ENCODE measurements around the gene PADI4.

The PADI4 gene, protein sequence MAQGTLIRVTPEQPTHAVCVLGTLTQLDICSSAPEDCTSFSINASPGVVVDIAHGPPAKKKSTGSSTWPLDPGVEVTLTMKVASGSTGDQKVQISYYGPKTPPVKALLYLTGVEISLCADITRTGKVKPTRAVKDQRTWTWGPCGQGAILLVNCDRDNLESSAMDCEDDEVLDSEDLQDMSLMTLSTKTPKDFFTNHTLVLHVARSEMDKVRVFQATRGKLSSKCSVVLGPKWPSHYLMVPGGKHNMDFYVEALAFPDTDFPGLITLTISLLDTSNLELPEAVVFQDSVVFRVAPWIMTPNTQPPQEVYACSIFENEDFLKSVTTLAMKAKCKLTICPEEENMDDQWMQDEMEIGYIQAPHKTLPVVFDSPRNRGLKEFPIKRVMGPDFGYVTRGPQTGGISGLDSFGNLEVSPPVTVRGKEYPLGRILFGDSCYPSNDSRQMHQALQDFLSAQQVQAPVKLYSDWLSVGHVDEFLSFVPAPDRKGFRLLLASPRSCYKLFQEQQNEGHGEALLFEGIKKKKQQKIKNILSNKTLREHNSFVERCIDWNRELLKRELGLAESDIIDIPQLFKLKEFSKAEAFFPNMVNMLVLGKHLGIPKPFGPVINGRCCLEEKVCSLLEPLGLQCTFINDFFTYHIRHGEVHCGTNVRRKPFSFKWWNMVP

DNA sequence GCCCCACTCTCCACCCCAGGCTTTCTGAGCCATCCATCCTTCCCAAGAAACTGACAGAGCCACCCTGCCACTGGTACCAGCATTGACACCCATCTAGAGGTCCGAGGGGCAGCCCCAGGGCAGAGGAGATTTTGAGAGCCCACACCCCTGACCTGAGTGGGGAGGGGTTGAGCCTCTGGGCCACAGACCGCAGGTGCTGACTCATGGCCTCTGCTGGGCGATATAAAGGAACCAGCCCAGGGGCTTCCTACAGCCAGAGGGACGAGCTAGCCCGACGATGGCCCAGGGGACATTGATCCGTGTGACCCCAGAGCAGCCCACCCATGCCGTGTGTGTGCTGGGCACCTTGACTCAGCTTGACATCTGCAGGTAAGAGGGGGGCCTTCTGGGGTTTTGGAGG is at the start of gene PADI4:
TSS of gene PADI4 (plus strand) at position 252 of the 400 bp plus-strand sequence. CDS start at position 278, 26 bp downstream.
- in situ Hi-C loops (cut with MboI; ENCODE audit: low sequenced_read_pairs), result no loop called here

DNA sequence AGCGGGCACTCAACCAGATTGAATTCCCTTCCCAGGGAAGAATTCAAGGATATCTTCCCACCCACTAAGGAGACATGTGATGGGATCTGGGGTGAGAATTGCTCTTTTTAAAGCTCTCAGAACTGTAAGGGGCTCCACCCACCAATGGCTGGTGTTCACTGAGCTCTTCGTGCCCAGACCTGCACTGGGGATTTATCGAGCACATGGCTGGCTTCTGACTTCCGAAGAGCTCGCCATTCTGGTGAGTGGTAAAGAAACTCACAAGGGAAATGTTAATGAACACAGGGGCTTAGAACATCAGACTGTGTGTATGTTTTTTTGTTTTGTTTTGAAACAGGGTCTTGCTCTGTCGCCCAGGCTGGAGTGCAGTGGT is 49.3 kb upstream of the PADI4 start:
- in situ Hi-C loops (cut with MboI; ENCODE audit: low sequenced_read_pairs), result no loop called here

DNA sequence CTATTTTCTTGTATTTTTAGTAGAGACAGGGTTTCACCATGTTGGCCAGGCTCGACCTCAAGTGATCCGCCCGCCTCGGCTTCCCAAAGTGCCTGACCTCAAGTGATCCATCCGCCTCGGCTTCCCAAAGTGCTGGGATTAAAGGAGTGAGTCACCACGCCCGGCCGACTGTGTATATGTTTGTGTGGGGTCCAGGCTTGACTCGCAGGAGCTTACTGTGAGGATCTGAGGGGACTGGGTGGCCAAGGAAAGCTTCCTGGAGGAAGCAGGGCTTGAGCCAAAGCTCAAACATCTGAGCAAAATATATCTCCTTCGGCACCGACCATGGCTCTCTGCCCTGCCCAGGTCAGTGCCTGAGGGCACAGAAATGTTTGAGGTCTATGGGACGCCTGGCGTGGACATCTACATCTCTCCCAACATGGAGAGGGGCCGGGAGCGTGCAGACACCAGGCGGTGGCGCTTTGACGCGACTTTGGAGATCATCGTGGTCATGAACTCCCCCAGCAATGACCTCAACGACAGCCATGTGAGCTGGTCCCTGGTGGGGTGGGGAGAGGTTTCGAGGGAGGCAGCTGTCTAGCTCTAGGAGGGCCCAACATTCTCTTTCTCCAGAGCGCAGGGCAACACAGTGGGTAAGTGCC is 48.6 kb upstream of the PADI4 start:
- in situ Hi-C loops (cut with MboI; ENCODE audit: low sequenced_read_pairs), result no loop called here

DNA sequence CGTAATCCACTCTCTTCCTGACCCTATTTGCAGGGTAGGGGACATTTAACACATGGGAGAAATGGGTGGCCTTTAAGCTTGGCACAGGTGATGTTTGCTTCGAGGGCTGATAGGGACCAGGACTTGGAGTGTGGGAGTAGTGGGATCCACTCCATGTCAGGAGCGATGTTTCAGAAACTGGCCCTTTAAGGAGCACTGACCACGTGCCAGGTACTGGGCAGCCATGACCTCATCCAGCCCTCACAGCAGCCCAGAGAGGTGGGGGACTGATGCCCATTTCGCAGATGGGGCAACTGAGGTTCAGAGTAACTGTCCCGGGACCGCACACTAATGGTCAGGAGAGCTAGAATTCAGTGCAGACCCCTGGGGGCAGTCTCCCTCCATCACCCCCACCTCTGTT is 47.7 kb upstream of the PADI4 start:
- in situ Hi-C loops (cut with MboI; ENCODE audit: low sequenced_read_pairs), result no loop called here

DNA sequence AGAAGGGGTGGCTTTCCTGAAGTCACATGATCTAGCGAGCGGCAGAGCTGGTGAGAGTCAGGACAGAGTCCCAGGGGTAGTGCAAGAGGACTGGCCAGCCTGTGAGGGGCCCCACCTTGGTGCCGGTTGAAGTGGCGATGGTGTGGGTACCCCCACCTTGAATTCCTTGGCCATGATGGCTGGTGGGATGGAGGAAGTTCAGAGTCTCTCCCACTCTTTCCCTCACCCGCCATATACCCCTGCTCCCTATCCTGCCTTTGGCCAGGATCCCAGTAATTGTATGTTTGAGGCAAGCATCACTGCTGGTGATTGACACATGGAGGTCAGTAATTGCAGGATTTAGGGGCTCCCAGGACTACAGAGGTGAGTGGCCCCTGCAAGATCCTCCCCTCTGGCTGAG is 47.3 kb upstream of the PADI4 start:
- in situ Hi-C loops (cut with MboI; ENCODE audit: low sequenced_read_pairs), result no loop called here

DNA sequence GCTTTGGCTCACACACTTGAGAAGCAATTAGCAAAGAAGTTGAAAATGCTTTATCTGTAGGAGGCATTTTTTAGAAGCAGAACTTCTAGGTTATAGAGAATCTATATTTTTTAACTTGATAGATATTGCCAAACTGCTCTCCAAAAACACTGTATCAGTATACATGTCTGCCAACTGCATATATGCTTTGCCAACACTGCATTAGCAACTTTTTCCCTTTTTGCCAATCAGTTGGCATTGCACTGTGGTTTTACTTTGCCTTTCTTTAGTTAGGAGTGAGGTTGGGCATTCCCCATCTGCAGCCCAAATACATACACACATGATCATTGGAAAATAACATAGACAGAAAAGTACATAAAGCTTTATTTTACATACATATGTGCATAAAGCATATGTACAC is 44.1 kb upstream of the PADI4 start:
- in situ Hi-C loops (cut with MboI; ENCODE audit: low sequenced_read_pairs), result no loop called here

DNA sequence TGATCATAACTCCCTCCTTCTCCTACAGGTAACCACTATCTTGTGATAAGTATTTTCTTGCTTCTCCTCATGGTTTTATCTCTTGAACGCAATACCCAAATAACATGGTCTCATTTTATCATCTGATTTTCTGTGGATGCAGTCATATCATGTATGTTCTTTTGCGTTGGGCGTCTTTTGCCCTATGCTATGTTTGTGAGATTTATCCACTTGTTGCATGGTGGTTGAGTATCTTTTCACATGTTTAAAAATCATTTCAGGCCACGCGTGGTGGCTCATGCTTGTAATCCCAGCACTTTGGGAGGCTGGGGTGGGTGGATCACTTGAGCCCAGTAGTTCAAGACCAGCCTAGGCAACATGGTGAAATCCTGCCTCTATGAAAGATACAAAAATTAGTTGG is 43.5 kb upstream of the PADI4 start:
- in situ Hi-C loops (cut with MboI; ENCODE audit: low sequenced_read_pairs), result no loop called here

DNA sequence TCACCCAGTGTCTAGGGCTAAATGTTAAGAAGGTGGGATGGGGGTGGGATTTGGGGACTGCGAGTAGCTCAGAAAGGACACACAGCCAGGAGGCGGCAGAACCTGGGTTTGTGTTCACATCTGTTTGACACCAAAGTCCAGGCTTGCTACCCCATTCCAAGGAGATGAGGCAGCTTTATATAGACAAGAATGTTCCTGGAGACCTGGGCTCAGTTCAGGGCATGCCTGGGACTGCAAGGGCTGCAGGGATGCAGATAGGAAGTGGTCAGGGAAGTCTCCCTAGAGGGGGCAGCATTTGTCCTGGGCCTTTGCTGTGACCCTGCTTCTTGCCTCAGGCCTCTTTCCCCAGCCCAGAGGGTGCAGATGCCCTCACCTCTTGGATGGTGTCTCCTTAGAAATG is 42.8 kb upstream of the PADI4 start:
- in situ Hi-C loops (cut with MboI; ENCODE audit: low sequenced_read_pairs), result no loop called here

DNA sequence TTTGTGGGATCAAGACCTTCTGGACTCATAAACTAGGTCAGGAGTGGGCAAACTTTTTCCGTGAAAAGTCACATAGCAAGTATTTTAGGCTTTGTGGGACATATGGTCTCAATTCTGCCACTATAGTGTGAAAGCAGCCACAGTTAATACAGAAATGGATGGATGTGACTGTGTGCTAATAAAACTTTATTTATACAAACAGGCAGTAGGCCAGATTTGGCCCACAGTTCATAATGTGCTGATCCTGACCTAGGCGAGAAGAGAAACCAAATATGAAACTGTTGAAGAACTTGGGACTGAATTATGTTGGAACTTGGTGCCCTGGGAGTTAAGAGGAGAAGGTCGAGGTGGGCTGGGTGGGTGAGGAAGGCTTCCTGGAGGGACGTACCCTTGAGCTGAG is 42.0 kb upstream of the PADI4 start:
- in situ Hi-C loops (cut with MboI; ENCODE audit: low sequenced_read_pairs), result no loop called here

DNA sequence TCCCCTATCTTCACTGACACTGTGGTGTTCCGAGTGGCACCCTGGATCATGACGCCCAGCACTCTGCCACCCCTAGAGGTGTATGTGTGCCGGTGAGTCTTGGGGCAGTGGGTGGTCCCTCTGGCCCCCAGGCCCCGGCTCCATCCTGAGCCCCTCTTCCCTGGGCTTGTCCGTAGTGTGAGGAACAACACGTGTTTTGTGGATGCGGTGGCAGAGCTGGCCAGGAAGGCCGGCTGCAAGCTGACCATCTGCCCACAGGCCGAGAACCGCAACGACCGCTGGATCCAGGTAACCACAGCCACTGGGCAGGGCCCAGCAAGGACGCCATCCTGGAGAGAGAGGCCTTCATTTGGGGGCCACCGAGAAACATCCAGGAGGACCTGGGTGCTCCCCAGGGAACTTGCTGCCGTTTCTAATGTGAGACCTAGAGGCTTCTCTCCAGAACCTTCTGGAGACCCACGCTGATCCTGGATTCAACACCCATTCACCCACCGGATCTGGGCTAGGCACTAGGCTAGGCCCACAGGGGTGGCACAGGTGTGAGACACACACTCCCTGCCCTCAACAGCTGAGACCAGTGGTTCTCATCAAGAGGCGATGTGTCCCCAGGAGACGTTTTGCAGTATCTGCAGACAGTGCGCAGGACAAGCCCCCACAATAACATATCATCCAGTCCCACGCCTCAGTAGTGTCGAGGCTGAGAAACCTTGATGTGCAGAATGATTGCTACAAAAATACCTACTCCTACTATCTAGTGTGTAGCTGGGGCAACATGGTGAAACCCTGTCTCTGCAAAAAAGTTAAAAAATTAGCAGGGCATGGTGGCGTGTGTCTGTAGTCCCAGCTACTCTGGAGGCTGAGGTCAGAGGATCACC is 36.9 kb upstream of the PADI4 start:
- in situ Hi-C loops (cut with MboI; ENCODE audit: low sequenced_read_pairs), result no loop called here

DNA sequence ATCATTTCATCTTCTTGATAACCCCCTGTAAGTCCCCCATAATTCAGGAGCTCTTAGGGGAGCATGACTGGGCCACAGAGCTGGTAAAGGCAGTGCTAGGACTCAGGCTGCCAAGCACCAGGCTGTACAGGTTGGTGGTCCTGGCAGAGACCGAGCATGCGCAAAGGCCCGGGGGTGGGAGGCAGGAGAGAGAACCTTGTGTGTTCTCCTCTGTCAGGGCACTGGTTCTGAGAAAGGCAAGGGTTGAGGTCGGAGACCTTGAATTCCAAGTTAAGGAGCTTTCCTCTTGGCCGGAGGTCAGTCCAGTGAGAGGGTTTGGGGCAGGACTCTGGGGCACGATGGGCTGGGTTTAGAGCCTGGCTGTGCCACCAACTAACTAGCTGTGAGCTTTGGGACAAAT is 35.9 kb upstream of the PADI4 start:
- in situ Hi-C loops (cut with MboI; ENCODE audit: low sequenced_read_pairs), result no loop called here

DNA sequence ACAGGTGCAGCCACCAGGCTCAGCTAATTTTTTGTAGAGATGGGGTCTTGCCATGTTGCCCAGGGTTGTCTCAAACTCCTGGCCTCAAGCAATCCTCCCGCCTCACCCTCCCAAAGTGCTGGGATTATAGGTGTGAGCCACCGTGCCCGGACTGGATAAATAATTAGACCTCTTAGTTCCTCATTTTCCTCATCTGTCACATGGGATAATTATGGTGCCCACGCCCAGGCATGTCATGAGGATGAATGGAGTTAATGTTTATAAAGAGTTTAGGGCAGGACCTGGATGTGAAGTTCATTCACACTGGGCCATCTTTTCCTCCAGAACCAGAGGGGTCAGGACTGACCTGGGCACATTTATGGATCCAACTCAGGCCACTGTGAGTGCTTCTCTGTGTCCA is 35.4 kb upstream of the PADI4 start:
- in situ Hi-C loops (cut with MboI; ENCODE audit: low sequenced_read_pairs), result no loop called here

DNA sequence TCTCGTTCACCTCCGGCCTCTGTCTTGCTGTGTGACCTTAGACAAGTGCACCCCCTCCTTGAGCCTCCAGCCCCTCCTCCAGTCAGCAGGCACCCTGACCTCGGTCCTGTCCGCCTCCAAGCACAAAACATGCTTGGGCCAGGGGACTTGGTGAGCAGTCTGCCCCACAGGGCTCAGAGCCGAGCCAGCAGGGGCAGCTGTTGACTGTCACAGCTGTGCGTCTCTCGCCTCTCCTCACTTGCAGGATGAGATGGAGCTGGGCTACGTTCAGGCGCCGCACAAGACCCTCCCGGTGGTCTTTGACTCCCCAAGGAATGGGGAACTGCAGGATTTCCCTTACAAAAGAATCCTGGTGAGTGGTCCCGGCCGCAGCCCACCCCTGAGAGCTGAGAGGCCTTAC is 34.9 kb upstream of the PADI4 start:
- in situ Hi-C loops (cut with MboI; ENCODE audit: low sequenced_read_pairs), result no loop called here

DNA sequence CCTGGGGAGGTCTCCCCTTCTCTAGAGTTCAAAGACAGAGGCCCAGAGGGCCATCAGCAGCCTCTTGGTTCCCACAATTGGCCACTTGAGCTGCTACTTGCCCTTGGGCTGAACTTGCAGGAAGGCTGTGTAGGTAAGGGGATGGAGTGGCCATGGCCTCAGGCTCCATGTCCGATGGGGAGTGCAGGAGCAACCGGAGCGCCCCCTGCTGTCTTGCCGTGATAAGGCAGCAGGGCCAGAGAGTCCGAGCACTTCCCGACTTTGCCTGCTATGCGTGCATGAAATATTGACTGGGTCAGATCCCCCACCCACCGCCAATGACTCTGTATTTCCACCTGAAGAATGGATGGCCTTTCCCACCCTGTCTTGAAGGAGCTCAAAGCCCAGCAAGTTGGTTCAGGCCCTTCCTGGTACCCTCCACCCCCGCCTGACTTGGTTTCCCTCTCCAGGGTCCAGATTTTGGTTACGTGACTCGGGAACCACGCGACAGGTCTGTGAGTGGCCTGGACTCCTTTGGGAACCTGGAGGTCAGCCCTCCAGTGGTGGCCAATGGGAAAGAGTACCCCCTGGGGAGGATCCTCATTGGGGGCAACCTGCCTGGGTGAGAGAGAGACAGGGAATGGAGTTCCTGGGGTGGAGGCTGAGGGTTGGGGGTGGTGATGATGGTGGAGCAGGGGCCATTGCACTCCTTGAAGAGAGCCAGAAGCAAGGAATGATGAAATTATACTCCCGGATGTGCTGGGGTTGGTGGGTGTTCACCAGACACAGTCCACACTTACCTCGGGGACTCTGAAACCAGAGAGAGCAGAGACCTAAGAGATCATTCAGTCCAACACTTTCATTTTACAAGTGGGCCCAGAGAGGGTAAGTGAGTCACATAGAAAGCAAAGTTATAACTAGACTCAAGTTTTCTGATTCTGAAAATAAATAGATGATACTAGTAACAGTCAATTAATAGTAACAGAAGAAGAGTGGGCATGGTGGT is 33.5 kb upstream of the PADI4 start:
- in situ Hi-C loops (cut with MboI; ENCODE audit: low sequenced_read_pairs), result no loop called here

DNA sequence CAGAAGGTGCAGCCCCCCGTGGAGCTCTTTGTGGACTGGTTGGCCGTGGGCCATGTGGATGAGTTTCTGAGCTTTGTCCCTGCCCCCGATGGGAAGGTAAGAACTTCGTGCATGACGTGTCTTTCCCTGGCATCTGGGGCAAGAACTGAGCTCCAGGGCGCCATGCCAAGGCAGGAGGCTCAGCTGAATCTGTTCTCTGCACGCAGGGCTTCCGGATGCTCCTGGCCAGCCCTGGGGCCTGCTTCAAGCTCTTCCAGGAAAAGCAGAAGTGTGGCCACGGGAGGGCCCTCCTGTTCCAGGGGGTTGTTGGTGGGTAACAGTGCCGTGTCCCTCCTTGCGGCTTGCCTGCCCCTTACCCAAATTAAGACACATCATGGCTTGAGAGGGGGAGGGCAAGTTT is 31.4 kb upstream of the PADI4 start:
- in situ Hi-C loops (cut with MboI; ENCODE audit: low sequenced_read_pairs), result no loop called here

DNA sequence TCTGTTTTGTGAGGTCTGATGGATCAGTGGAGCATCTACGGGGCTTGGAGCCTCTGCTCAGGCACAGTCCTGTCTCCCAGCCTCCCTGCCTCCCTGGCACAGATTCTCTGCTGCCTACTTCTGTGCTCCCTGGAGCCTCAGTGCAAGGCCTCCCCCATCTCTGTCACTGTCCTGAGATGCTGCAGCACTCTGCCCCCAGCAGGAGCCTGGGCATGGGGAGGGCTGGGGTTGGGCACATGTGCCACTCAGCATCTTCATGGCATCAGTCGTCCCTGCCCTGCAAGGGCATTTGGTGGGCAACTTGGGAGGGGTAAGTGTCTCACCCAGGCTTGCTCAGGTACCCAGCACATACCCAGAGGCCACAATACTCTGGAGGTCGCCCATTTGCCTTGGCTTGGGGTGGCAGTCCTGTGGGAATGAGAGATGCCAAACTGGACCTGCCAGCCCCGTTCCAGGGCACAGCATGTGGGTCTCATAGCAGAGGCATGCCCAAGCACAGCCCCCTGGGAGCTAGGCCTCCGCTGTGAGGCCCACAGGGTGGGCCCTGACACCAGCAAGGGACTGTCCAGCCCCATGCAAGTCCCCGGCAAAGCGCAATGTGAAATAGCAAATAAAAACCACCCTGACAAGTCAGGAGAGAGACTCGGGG is 30.4 kb upstream of the PADI4 start:
- in situ Hi-C loops (cut with MboI; ENCODE audit: low sequenced_read_pairs), result no loop called here

DNA sequence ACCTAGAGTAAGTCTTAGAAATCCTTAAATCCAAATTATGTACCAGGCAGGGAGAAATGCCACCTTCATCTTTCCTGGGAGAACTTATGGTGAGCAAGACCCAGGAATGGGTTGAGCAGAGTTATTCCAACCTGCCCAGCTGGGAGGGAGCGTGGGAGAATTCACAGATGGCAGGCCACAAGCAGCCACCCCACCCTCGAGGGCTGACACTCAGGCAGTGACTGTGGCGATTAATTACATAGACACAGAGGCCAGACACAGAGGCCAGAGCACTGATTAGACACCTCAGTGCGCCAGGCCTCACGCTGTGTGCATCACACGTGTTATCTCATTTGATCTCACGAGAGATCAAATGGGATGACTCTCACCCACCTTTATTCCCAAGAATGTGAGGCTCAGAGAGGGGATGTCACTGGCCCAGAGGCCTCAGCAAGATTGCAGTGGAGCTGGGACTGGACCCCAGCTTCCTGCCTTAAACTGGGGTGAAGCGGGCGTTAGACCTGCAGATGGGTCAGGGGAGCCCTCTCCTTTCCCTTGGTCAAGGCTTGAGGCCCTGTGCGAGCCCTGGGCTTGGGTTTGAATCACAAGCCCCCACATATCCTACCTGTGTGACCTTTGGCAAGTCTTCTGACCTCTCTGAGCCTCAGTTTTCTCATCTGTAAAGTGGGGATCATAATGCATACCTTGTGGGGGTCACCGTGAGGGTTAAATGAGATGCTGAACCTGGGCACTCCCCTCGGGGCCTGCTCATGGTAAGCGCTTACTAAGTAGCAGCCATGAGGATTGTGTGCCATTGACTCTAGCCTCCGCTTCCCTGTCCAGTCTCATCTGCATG is 28.8 kb upstream of the PADI4 start:
- in situ Hi-C loops (cut with MboI; ENCODE audit: low sequenced_read_pairs), result no loop called here

DNA sequence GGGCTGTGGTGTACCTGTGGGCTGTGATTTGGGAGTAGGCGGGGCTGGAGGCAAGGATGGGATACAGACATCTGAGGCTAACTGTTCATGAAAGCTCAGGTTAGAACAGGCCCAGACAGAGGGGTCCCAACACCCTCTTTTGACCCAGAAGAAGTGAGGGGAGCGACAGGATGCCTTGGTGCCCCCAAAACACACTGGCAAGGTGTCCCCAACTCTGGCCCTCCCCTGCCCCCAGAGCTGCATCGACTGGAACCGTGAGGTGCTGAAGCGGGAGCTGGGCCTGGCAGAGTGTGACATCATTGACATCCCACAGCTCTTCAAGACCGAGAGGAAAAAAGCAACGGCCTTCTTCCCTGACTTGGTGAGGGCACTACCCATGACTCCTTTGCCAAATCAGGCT is 27.6 kb upstream of the PADI4 start:
- in situ Hi-C loops (cut with MboI; ENCODE audit: low sequenced_read_pairs), result no loop called here

DNA sequence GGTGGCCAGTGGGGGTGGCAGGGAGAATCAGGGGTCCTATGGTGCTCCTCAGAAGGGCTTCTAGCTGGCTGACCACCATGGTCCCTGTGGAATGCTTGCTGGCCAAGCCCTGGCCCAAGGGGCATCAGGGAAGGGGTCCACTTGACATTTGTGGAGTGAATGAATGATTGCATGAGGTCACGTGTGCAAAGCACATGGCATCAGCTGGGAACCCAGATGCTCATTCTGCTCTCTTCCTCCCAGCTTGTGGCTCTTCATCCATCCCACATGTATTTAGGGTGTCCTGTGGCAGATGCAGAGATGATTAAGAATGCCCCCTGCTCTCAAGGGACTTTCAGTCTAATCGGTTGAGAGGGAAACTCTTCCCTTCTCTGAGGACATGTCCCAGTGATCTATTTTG is 27.1 kb upstream of the PADI4 start:
- in situ Hi-C loops (cut with MboI; ENCODE audit: low sequenced_read_pairs), result no loop called here
